Upper lobe of left lung (tissue), 6 donors: ENCODE data around the gene CDH11. TPM values are rescaled to one million over a fixed set of nuclear protein-coding genes. Genes with fewer than 3 reads are reported as not detected.

Source experiments
- ATAC-seq, 2 donors: fragments of 200-7000 bp; cut with Tn5 transposase; one replicate each; pipeline ENCODE4 v1.9.1; 2022; ENCODE audit warnings: mild to moderate bottlenecking in 2 of 2, moderate library complexity in 2 of 2; ENCODE audit not compliant: low FRiP score in 2 of 2
- DNase-seq, 2 donors: peaks; one replicate each; pipeline ENCODE4 v3.0.0-alpha.2; 2019 to 2020
- H3K27ac ChIP-seq, 4 donors: fragments of 200-600 bp; sonication (generic); one replicate each; pipeline ENCODE4 v1.5.1; 2016 to 2019
- H3K27me3 ChIP-seq, 4 donors: fragments of 200-600 bp; sonication (generic); one replicate each; pipeline ENCODE4 v1.5.1; 2017 to 2019
- H3K36me3 ChIP-seq, 4 donors: fragments of 200-600 bp; sonication (generic); one replicate each; pipeline ENCODE4 v1.5.1; 2016 to 2019
- H3K4me1 ChIP-seq, 4 donors: fragments of 200-600 bp; sonication (generic); one replicate each; pipeline ENCODE4 v1.5.1; 2018 to 2019
- H3K4me3 ChIP-seq, 4 donors: fragments of 200-600 bp; sonication (generic); one replicate each; pipeline ENCODE4 v1.5.1; 2017 to 2019; ENCODE audit warnings: mild to moderate bottlenecking in 2 of 4, moderate library complexity in 1 of 4
- H3K9me3 ChIP-seq, 4 donors: fragments of 200-600 bp; sonication (generic); one replicate each; pipeline ENCODE4 v1.5.1; 2018 to 2019
- CTCF ChIP-seq, 6 experiments: fragments of 450-650 bp in 4 of 6; fragments of 200-600 bp in 2 of 6; sonication (generic) in 2 of 6; IDR thresholded peaks; one replicate each; pipeline ENCODE4 v1.5.1; 2016 to 2019; ENCODE audit warnings: antibody characterized with exemption in 6 of 6
- EP300 ChIP-seq, 4 donors: sonication (generic); formaldehyde crosslinking; IDR thresholded peaks; one replicate each; pipeline ENCODE4 v1.5.1; 2017; ENCODE audit warnings: antibody characterized with exemption in 4 of 4, control low read depth in 2 of 4
- POLR2A ChIP-seq, 4 donors: fragments of 450-650 bp; IDR thresholded peaks; one replicate each; pipeline ENCODE4 v1.5.1; 2016 to 2017; ENCODE audit warnings: antibody characterized with exemption in 4 of 4, mild to moderate bottlenecking in 2 of 4
- POLR2AphosphoS5 ChIP-seq, 2 donors: sonication (generic); formaldehyde crosslinking; IDR thresholded peaks; one replicate each; pipeline ENCODE4 v1.5.1; 2017; ENCODE audit warnings: antibody characterized with exemption in 2 of 2
- WGBS, 2 donors: methylation state at CpG; one replicate each; pipeline ENCODE4 v1.1.5; 2017 to 2018; 5-methylcytosine and 5-hydroxymethylcytosine counted together
- total RNA-seq, 6 donors: library from RNA; depleted of rRNA in 4 of 6; stranded (reverse); fragments of >200 nt in 4 of 6; gene quantifications; one replicate each; pipeline versions ENCODE4 v1.1.0 to v1.2.1, GENCODE V29; 2016 to 2021
- donor health status: DM: no; HTN: no; CAD: no; lungs with moderate emphysema.
- donor health status: DM: no; HTN: yes; CAD: no; lungs with severe emphysema.

Gene CDH11
- total RNA-seq, 6 donors from 2014 or later = 20.9 to 164 (median 74.2) TPM

GRCh38 chr16:65049679-65050078, 72.2 kb downstream of the CDH11 start:
- Histone ChIP-seq H3K9me3 (no peaks in the 10 kb centered on the region), H3K36me3 (no peaks in the 10 kb centered on the region), H3K4me3 (no peak overlapping the region), H3K4me1 (no peaks in the 10 kb centered on the region), H3K27me3 (no peaks in the 10 kb centered on the region), H3K27ac (no peak overlapping the region)
- no peak for TF ChIP-seq POLR2A (IDR thresholded peaks at IDR 0.05)
- no peak for TF ChIP-seq EP300 (IDR thresholded peaks at IDR 0.05)
- TF ChIP-seq CTCF (IDR thresholded peaks at IDR 0.05) = no peak
- no peak for TF ChIP-seq POLR2AphosphoS5 (IDR thresholded peaks at IDR 0.05)
- ATAC-seq = no peak
- DNase-seq = no peak
- WGBS, 2 donors = 55 to 65% methylated on average over 2 to 3 of the region's 3 CpGs

DNA sequence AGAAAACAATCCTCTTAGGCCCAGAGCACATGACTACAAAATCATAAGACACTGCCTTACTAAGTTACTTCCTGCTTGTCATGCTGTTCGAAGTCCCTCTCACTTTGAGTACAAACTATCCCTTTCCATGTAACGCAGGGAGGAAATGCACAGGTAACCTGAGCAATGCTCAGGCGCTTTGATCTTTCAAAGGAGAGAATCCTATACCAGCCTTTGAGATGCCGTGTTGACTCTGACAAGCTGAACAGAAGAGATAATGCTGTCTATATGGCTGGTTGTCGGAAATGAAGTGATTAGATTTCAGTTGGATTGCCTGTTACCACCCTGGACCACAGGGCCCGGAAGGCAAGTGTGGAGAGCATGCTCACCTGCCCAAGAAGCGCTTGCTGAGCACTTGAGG, 75.9 kb downstream of the CDH11 start:
- H3K27ac ChIP-seq = no peak overlapping the region
- TF ChIP-seq EP300 (IDR thresholded peaks at IDR 0.05) = no peak
- no peak for TF ChIP-seq CTCF (IDR thresholded peaks at IDR 0.05)
- TF ChIP-seq POLR2A (IDR thresholded peaks at IDR 0.05) = no peak
- no peak for TF ChIP-seq POLR2AphosphoS5 (IDR thresholded peaks at IDR 0.05)
- H3K36me3 ChIP-seq = no peaks in the 10 kb centered on the region
- no peaks in the 10 kb centered on the region for H3K9me3 ChIP-seq
- H3K27me3 ChIP-seq = no peaks in the 10 kb centered on the region
- no peak overlapping the region for H3K4me3 ChIP-seq
- 84 to 89% methylated on average over 7 of the region's 7 CpGs for WGBS, 2 donors
- H3K4me1 ChIP-seq = no peaks in the 10 kb centered on the region
- ATAC-seq = no peak
- no peak for DNase-seq

DNA sequence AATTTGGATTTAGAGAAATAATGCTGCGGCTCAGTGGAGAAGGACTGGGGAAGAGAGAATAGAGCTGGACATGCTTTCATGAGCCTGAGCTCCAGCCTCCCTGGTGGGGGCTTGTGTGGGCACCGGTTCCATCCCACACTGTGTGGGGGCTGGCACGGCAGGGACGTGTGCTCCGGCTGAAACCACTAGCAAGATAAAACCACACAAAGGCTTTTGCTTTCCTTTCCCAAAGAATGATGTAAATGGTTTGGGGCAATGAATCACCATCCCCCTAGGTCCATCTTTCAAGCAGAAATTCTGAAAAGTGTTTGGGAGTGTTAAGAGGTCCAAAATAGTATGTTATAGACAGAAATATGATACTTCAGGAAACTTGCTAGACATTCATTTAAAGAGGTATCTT, 77.0 kb downstream of the CDH11 start:
- peak in 1 of 2 donors; percentile 45 for ATAC-seq

GRCh38 chr16:65044026-65044425, 77.8 kb downstream of the CDH11 start:
- Histone ChIP-seq H3K36me3 (no peaks in the 10 kb centered on the region), H3K27ac (no peak overlapping the region), H3K27me3 (no peaks in the 10 kb centered on the region), H3K4me1 (no peaks in the 10 kb centered on the region), H3K9me3 (no peaks in the 10 kb centered on the region), H3K4me3 (no peak overlapping the region)
- 89 to 97% methylated on average over 2 of the region's 2 CpGs for WGBS, 2 donors
- no peak for ATAC-seq
- DNase-seq = no peak
- TF ChIP-seq POLR2A (IDR thresholded peaks at IDR 0.05) (no peak), POLR2AphosphoS5 (IDR thresholded peaks at IDR 0.05) (no peak), CTCF (IDR thresholded peaks at IDR 0.05) (no peak), EP300 (IDR thresholded peaks at IDR 0.05) (no peak)

More for the DNA sequence above, 77.0 kb downstream of the CDH11 start:
- DNase-seq = peak in 1 of 2 donors; percentile 28
- Histone ChIP-seq H3K27ac (no peak overlapping the region), H3K4me3 (no peak overlapping the region), H3K9me3 (no peaks in the 10 kb centered on the region), H3K36me3 (no peaks in the 10 kb centered on the region), H3K4me1 (no peaks in the 10 kb centered on the region), H3K27me3 (no peaks in the 10 kb centered on the region)
- WGBS, 2 donors = 67 to 80% methylated on average over 5 of the region's 5 CpGs
- no peak for TF ChIP-seq CTCF (IDR thresholded peaks at IDR 0.05)
- no peak for TF ChIP-seq POLR2AphosphoS5 (IDR thresholded peaks at IDR 0.05)
- no peak for TF ChIP-seq EP300 (IDR thresholded peaks at IDR 0.05)
- no peak for TF ChIP-seq POLR2A (IDR thresholded peaks at IDR 0.05)
